Endodermal cell (in vitro differentiated cells): Measurements from ENCODE around the gene ATP2B2. TPM values are rescaled to one million over a fixed set of nuclear protein-coding genes. Genes with fewer than 3 reads are reported as not detected.

Experiments
- DNase-seq: peaks from one replicate; pipeline ENCODE4 v3.0.0-alpha.2; 2017
- H3K27ac ChIP-seq: 2 replicates; pipeline ENCODE4 v1.5.1; 2013; ENCODE audit warnings: mild to moderate bottlenecking, low read depth, low read length, moderate library complexity
- H3K27me3 ChIP-seq: 2 replicates; pipeline ENCODE4 v1.6.1; 2013; ENCODE audit warnings: mild to moderate bottlenecking, low read length, moderate library complexity; ENCODE audit not compliant: insufficient read depth, control insufficient read depth, poor library complexity, severe bottlenecking
- H3K36me3 ChIP-seq: 2 replicates; pipeline ENCODE4 v1.7.0; 2013; ENCODE audit warnings: mild to moderate bottlenecking, low read length, moderate library complexity; ENCODE audit not compliant: control insufficient read depth, insufficient read depth
- H3K4me1 ChIP-seq: one replicate; pipeline ENCODE4 v1.7.0; 2013; ENCODE audit warnings: low read length; ENCODE audit not compliant: control insufficient read depth, insufficient read depth
- H3K4me3 ChIP-seq: 2 replicates; pipeline ENCODE4 v1.5.1; 2013; ENCODE audit warnings: mild to moderate bottlenecking, low read length, moderate library complexity
- H3K9ac ChIP-seq: 2 replicates; pipeline ENCODE4 v1.6.1; 2013; ENCODE audit warnings: mild to moderate bottlenecking, low read length, moderate library complexity; ENCODE audit not compliant: poor library complexity, severe bottlenecking; ENCODE audit errors: extremely low read depth
- H3K9me3 ChIP-seq: 2 replicates; pipeline ENCODE4 v1.6.1; 2013; ENCODE audit warnings: mild to moderate bottlenecking, low read length, moderate library complexity; ENCODE audit not compliant: control insufficient read depth
- H3K27ac Mint-ChIP-seq: 2 replicates; pipeline ENCODE4 v1.8.0; 2020; ENCODE audit warnings: mixed read lengths
- H3K27me3 Mint-ChIP-seq: 2 replicates; pipeline ENCODE4 v1.8.0; 2021; ENCODE audit warnings: mild to moderate bottlenecking, mixed read lengths; ENCODE audit not compliant: insufficient read depth
- H3K36me3 Mint-ChIP-seq: 2 replicates; pipeline ENCODE4 v1.8.0; 2020; ENCODE audit warnings: low read depth, mixed read lengths
- H3K4me1 Mint-ChIP-seq: 2 replicates; pipeline ENCODE4 v1.8.0; 2020; ENCODE audit warnings: mixed read lengths
- H3K4me3 Mint-ChIP-seq: 2 replicates; pipeline ENCODE4 v1.8.0; 2020; ENCODE audit warnings: mild to moderate bottlenecking, moderate library complexity, mixed read lengths
- H3K9me3 Mint-ChIP-seq: 2 replicates; pipeline ENCODE4 v1.8.0; 2020; ENCODE audit warnings: mild to moderate bottlenecking, mixed read lengths
- CTCF ChIP-seq: fragments of 200-600 bp; sonication (generic); conservative IDR thresholded peaks from 2 replicates; pipeline ENCODE4 v1.5.0; 2021; ENCODE audit warnings: antibody characterized with exemption, mild to moderate bottlenecking
- WGBS, 2 experiments: methylation state at CpG; one replicate each; pipeline versions ENCODE4 v1.1.5 to v1.1.7; 2013; ENCODE audit warnings: missing lambda C conversion rate in 2 of 2, mixed read lengths in 1 of 2; ENCODE audit not compliant: insufficient coverage in 1 of 2, insufficient read length in 1 of 2; 5-methylcytosine and 5-hydroxymethylcytosine counted together
- total RNA-seq, 2 donors: library from RNA; stranded (reverse); fragmentation: NEBNext Ultra II Directional in 1 of 2; extraction: Animal tissue kit (Norgen Biotek cat#: 25700) in 1 of 2; gene quantifications; 2 replicates in 1 of 2; 3 replicates in 1 of 2; pipeline ENCODE4 v1.2.1, GENCODE V29; 2021

ATP2B2 gene
- total RNA-seq, 2 donors from 2014 or later, result 0.09 TPM; not detected in 1

- Mint-ChIP-seq H3K36me3 (no peaks in the 10 kb centered on the region), H3K4me3 (no peak overlapping the region), H3K27ac (no peak overlapping the region), H3K4me1 (no peaks in the 10 kb centered on the region), H3K27me3 (no peaks in the 10 kb centered on the region), H3K9me3 (no peaks in the 10 kb centered on the region)
- WGBS, 2 experiments, result 93 to 95% methylated on average over 8 of the region's 8 CpGs
- Histone ChIP-seq H3K36me3 (no peaks in the 10 kb centered on the region), H3K27ac (no peak overlapping the region), H3K9me3 (no peaks in the 10 kb centered on the region), H3K27me3 (no peaks in the 10 kb centered on the region), H3K4me1 (no peaks in the 10 kb centered on the region), H3K4me3 (no peak overlapping the region), H3K9ac (no peak overlapping the region)
- no peak for DNase-seq
- TF ChIP-seq CTCF, result no peak
Observed at GRCh38 chr3:10485806-10486205, 19.6 kb downstream of the ATP2B2 start.

GRCh38 chr3:10485380-10485779 is 20.0 kb downstream of the ATP2B2 start:
- no peak for DNase-seq
- 89 to 100% methylated on average over 2 to 12 of the region's 12 CpGs for WGBS, 2 experiments
- Histone ChIP-seq H3K9ac (no peak overlapping the region), H3K27ac (no peak overlapping the region), H3K4me3 (no peak overlapping the region), H3K4me1 (no peaks in the 10 kb centered on the region), H3K27me3 (no peaks in the 10 kb centered on the region), H3K9me3 (no peaks in the 10 kb centered on the region), H3K36me3 (no peaks in the 10 kb centered on the region)
- Mint-ChIP-seq H3K27ac (no peak overlapping the region), H3K4me1 (no peaks in the 10 kb centered on the region), H3K36me3 (no peaks in the 10 kb centered on the region), H3K9me3 (no peaks in the 10 kb centered on the region), H3K27me3 (no peaks in the 10 kb centered on the region), H3K4me3 (no peak overlapping the region)
- no peak for TF ChIP-seq CTCF

- Mint-ChIP-seq H3K9me3 (no peaks in the 10 kb centered on the region), H3K27me3 (no peaks in the 10 kb centered on the region), H3K4me3 (no peak overlapping the region), H3K27ac (no peak overlapping the region), H3K36me3 (no peaks in the 10 kb centered on the region), H3K4me1 (no peaks in the 10 kb centered on the region)
- Histone ChIP-seq H3K9ac (no peak overlapping the region), H3K9me3 (no peaks in the 10 kb centered on the region), H3K4me3 (no peak overlapping the region), H3K4me1 (no peaks in the 10 kb centered on the region), H3K27me3 (no peaks in the 10 kb centered on the region), H3K36me3 (no peaks in the 10 kb centered on the region), H3K27ac (no peak overlapping the region)
- DNase-seq, result no peak
- TF ChIP-seq CTCF, result no peak
- WGBS, 2 experiments, result 88 to 100% methylated on average over 3 of the region's 3 CpGs
Observed at GRCh38 chr3:10484709-10485108, 20.7 kb downstream of the ATP2B2 start.
